ENCODE results near the gene OSMR. TPM values are rescaled to one million over a fixed set of nuclear protein-coding genes. Genes with fewer than 3 reads are reported as not detected.

Gene OSMR
- polyA plus RNA-seq (2014; cell fraction: cytosol; rRNA removed), result not detected in 2 replicates
- polyA plus RNA-seq (2014; cell fraction: nucleus; rRNA removed), result not detected in 2 replicates

GRCh38 chr5:38845526-38846378 lies at the start of gene OSMR:
Gene OSMR (plus strand): TSS chr5:38846012. CDS start chr5:38869045, 23,033 bp downstream.
- DNase-seq (ENCODE audit: low spot score), result no peak

- DNase-seq (ENCODE audit: low spot score), result no peak
These were observed 49.1 kb upstream of the OSMR start for GRCh38 chr5:38796742-38797108.

- DNase-seq (ENCODE audit: low spot score), result no peak
These were observed 48.0 kb upstream of the OSMR start for GRCh38 chr5:38797838-38798237.

- no peak for DNase-seq (ENCODE audit: low spot score)
These were observed 46.0 kb upstream of the OSMR start for GRCh38 chr5:38799556-38800377.

- no peak for DNase-seq (ENCODE audit: low spot score)
These were observed 45.3 kb upstream of the OSMR start for GRCh38 chr5:38800515-38800914.

DNA sequence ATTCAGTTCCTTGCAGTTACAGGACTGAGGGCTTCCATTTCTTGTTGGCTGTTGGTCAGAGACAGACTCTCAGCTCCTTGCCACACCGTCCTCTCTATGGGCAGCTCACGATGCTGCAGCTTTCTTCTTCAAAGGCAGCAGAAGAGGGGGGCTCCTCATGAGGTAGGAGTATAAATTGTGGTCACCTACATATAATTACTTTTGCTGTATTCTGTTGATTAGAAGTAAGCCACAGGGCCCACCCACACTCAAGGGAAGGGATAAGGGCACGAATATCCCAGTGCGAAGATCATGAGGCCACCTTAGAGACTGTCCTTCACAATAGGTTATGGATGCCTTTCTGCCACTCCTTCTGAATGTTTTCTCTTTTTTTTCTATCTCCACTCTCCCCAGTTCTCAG lies 43.7 kb upstream of the OSMR start:
- no peak for DNase-seq (ENCODE audit: low spot score)

DNA sequence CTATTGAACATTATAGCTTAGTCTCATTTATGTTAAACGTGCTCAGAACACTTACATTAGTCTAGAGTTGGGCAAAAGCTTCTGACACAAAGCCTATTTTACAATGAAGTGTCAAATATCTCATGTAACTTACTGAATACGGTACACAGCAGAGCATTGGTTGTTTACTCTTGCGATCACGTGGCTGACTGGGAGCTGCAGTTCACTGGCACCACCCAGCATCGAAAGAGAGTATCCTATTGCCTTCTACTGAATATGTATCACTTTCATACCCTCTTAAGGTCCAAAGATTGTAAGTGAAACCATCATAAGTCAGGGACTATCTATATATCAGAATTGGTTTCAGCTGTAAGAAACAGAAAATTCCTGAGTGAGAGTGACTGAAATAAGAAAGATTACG lies 42.6 kb upstream of the OSMR start:
- no peak for DNase-seq (ENCODE audit: low spot score)

DNA sequence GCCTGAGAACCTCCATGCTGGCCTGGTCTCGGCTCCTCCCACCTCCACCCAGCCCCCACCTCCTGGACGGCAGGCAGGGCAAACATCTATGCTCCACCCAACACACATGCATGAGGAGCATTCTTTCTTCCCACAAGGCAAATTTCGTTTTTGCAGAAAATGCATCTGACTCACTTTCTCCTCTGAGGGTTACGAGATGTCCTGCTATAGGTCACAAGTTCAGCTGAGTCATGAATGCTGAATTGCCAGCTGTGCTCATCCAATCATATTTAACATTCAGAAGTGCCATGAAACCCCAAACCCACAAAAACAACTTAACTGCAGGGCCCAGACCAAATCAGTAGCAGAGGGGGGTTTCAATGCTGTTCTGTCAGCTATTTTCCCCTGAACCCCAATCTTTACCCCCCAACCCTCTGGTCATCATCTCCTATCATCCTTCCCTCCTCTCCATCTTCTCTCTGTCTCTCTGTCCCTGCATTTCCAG lies 39.0 kb upstream of the OSMR start:
- no peak for DNase-seq (ENCODE audit: low spot score)

DNA sequence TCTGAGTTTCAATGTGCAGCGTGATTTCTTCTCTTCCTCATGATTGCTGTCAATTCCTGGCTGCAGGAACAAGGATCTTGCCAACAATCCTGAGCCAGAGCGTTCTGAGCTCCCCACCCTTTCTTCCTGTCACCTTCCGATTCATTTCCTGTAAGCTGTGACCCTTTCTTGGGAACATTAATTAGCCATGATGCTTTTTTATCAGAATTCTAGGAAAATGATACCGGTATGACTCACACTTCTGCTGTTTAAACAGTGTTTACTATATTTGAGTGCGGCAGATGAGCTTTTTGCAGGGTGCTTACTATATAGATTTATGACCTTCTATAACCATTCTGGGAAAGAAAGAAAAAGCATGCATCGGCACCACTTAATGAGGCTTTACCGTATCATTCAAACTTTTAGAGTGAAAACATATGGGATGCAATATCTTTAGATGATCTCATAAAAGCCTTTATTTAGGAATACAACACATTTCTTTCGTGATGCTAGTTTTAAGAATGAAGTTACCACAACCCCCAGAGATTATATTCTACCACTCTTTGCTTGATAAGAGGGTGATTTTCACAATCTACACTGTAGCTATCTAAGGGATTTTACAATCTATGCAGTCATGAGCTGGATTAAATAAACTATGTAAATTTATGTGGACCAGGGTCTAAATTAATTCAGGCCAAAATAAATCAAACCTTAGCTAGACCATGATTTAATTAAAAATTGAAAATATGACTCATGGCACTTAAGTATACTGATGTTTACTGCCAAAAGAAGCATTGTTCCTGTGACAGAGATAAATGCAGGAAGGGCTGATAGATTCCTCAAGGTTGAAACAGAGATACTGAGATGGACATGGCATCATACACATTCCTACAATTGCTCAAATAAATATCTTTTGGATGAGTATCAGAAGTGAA lies 38.0 kb upstream of the OSMR start:
- DNase-seq (ENCODE audit: low spot score), result no peak

DNA sequence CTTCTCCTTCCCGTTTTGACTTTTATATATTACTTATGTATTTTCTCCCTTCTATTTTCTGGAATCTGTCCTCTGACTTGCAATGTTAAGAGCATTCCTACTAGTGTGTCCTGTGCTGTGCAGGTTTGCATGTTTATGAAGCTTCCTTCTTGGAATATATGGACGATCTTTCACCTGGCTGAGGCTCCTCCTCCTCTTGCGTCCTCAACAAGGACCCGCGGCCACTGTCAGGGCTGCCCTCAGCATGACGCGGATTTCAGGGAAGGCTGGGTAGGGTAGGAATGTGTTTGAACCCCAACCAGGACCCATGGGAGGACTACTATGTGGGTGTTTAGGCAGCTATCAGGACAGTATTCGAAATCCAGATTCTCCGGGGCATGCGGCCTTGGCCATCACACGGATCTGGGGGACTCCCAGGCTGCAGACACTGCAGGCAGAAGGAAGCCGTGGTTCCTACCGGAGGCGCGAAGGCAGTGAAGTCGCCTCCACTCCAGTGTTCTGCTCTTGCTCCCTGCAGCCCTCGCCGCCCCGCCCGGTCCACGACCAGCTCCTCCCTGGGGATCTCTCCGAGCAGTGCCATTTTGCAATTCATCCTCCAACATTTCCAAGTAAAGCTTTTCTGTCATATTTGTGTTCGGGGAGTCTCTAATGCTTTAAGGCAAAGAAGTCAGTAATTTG lies 37.0 kb upstream of the OSMR start:
- DNase-seq (ENCODE audit: low spot score), result no peak

DNA sequence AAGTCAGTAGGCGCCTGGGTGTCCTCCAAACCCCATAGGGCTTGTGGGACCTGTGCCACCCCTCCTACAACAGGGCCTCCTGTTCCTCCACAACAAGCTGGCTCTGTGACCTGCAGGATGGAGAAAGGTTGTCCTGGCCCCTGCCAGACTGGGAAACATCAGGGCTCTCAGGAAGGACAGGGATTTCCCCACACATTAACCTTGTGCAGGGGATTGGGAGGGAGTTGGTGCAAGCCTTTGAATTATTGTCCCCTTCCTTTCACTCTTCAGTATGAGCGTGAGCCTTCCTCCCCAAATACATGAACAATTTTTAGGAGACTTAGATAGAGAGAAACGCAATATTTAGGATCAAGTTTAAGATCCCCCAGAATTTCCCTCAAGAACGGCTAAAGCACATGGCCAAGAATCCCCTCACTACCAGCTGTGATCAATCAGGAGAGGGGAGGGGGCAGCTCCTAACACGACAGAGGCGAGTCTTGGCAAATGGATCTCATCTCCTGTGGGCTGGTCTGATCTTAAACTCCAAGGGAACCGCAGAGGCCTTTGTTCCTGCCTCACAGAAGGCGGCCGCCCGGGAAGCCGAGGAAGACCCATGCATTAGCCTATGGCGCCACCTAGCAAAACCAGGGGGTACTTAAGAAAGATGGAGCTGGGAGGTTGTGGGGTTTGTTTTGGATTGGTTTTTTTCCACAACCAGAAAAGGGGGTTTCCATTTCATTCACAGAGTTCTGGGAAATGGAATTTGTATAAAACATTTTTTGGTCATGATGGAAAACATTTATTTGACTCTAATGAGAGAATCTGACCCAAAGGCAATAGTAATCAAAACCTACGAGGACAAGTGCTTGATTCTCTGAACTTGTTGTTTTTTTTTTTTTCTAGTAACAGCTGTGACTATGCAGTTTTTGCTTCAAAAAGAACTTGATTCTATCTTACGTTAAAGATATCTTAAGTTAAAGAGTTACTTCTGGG lies 36.1 kb upstream of the OSMR start:
- DNase-seq (ENCODE audit: low spot score), result peak; percentile 84

- DNase-seq (ENCODE audit: low spot score), result no peak
These were observed 30.9 kb upstream of the OSMR start for GRCh38 chr5:38814879-38815278.

- peak; percentile 42 for DNase-seq (ENCODE audit: low spot score)
These were observed 29.5 kb upstream of the OSMR start for GRCh38 chr5:38816083-38817030.

GRCh38 chr5:38821679-38822078 lies 24.1 kb upstream of the OSMR start:
- no peak for DNase-seq (ENCODE audit: low spot score)

GRCh38 chr5:38823503-38823902 lies 22.3 kb upstream of the OSMR start:
- no peak for DNase-seq (ENCODE audit: low spot score)

DNA sequence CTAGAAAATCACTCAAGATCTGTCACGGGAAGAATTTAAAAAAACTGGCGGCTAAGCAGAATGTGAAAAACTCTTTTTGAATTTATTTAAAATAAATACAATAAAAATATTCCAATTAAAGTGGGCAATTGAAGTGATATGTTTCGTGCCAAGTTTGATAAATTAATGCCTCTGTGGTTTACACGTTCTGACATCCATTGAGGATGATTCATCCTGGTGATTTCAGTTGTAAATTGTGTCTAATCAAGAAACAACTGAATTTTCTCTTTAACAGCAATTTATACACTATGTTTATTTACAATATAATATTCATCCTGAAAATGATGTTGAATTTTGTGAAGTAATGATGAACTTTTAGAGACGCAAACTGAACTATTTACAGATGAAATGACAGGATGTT lies 21.0 kb upstream of the OSMR start:
- DNase-seq (ENCODE audit: low spot score), result no peak

DNA sequence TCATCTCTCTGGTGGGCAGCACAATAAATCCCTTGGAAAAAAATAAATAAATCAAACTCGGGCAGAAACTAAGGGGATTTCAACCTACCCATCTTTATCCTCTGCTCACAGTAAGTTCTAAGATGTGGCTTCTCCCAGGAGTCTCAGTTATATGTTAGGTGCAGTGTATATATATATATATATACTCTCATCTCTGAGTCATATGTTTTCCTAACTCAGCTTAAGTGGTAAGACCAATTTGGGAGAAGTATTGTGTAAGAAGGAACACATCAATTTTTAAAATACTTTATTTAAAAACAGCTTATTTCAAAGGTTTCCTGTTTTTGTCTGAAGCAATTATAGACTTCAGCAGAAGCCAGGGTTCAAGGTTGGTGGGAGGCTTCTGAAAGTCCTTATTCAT lies 20.3 kb upstream of the OSMR start:
- no peak for DNase-seq (ENCODE audit: low spot score)

GRCh38 chr5:38827525-38827924 lies 18.3 kb upstream of the OSMR start:
- no peak for DNase-seq (ENCODE audit: low spot score)
